Smooth muscle cell (in vitro differentiated cells): ENCODE data around the gene KCNAB1. TPM values are rescaled to one million over a fixed set of nuclear protein-coding genes. Genes with fewer than 3 reads are reported as not detected.
A peak's percentile ranks its signal among the peaks of the same experiment; 100 is the strongest.

Source experiments
- DNase-seq: peaks from one replicate; lab custom pipeline; 2025; ENCODE audit not compliant: unreplicated experiment; lab: John Stamatoyannopoulos, UW
- H2AFZ ChIP-seq: fragments of 200-600 bp; sonication (generic); 2 replicates; pipeline ENCODE4 v1.6.0; 2016; ENCODE audit warnings: antibody characterized with exemption, low read depth, mild to moderate bottlenecking
- H3F3A ChIP-seq: fragments of 200-600 bp; sonication (generic); 2 replicates; pipeline ENCODE4 v1.6.0; 2017; ENCODE audit warnings: antibody characterized with exemption, low read depth
- H3K27ac ChIP-seq: fragments of 200-600 bp; sonication (generic); 2 replicates; pipeline ENCODE4 v1.5.1; 2016; ENCODE audit warnings: low read depth, mild to moderate bottlenecking
- H3K27me3 ChIP-seq: fragments of 200-600 bp; sonication (generic); 2 replicates; pipeline ENCODE4 v1.6.1; 2016; ENCODE audit warnings: low read depth, mild to moderate bottlenecking
- H3K36me3 ChIP-seq: fragments of 200-600 bp; sonication (generic); 2 replicates; pipeline ENCODE4 v1.5.1; 2016; ENCODE audit warnings: low read depth
- H3K4me1 ChIP-seq: fragments of 200-600 bp; sonication (generic); 2 replicates; pipeline ENCODE4 v1.5.1; 2016; ENCODE audit warnings: low read depth
- H3K4me2 ChIP-seq: fragments of 200-600 bp; sonication (generic); 2 replicates; pipeline ENCODE4 v1.6.0; 2016; ENCODE audit warnings: mild to moderate bottlenecking
- H3K4me3 ChIP-seq: fragments of 200-600 bp; sonication (generic); 2 replicates; pipeline ENCODE4 v1.5.1; 2016; ENCODE audit warnings: mild to moderate bottlenecking
- H3K79me2 ChIP-seq: fragments of 200-600 bp; sonication (generic); 2 replicates; pipeline ENCODE4 v1.6.0; 2016; ENCODE audit warnings: low read depth, mild to moderate bottlenecking
- H3K9ac ChIP-seq: fragments of 200-600 bp; sonication (generic); 2 replicates; pipeline ENCODE4 v1.6.0; 2016; ENCODE audit warnings: low read depth
- H3K9me3 ChIP-seq: fragments of 200-600 bp; sonication (generic); replicated peaks from 2 replicates; pipeline ENCODE4 v1.5.1; 2016; ENCODE audit warnings: low read depth
- H4K20me1 ChIP-seq: fragments of 200-600 bp; sonication (generic); 2 replicates; pipeline ENCODE4 v1.6.0; 2016; ENCODE audit warnings: low read depth
- CTCF ChIP-seq: fragments of 200-600 bp; sonication (generic); IDR thresholded peaks from 2 replicates; pipeline ENCODE4 v1.5.1; 2017; ENCODE audit warnings: borderline replicate concordance, mild to moderate bottlenecking, antibody characterized with exemption; ENCODE audit not compliant: insufficient read depth, poor library complexity, severe bottlenecking
- WGBS: methylation state at CpG from one replicate; pipeline ENCODE4 v1.1.7; 2016; ENCODE audit warnings: low lambda C conversion rate; 5-methylcytosine and 5-hydroxymethylcytosine counted together
- polyA plus RNA-seq: library from polyadenylated mRNA; unstranded; fragments of >200 nt; fragmentation: Nextera tagmentation; extraction: Ambion mirVana; gene quantifications from 2 replicates; pipeline ENCODE4 v1.2.1, GENCODE V29; 2016
- total RNA-seq: library from RNA; depleted of rRNA; stranded (reverse); fragments of >200 nt; gene quantifications from 2 replicates; pipeline ENCODE4 v1.2.3, GENCODE V29; 2014

KCNAB1 gene
- total and polyA plus RNA-seq, 2 experiments from 2014 or later, result 0.36 to 1.0 TPM

GRCh38 chr3:156368189-156368588 lies 247.8 kb downstream of the KCNAB1 start:
- no peaks in the 10 kb centered on the region for H4K20me1 ChIP-seq
- TF ChIP-seq CTCF, result no peak
- no peak overlapping the region for H3K4me2 ChIP-seq

GRCh38 chr3:156371701-156372100 lies 251.3 kb downstream of the KCNAB1 start:
- H2AFZ ChIP-seq, result peak overlapping the region; percentile 7
- H3K27ac ChIP-seq, result no peak overlapping the region
- DNase-seq, result no peak
- H3K79me2 ChIP-seq, result no peaks in the 10 kb centered on the region
- H4K20me1 ChIP-seq, result no peaks in the 10 kb centered on the region
- H3K9me3 ChIP-seq, result no peaks in the 10 kb centered on the region
- H3K9ac ChIP-seq, result no peak overlapping the region
- no peaks in the 10 kb centered on the region for H3K36me3 ChIP-seq
- no peak overlapping the region for H3K4me2 ChIP-seq
- no peaks in the 10 kb centered on the region for H3F3A ChIP-seq
- peaks cover 32% of the 10 kb centered on the region for H3K4me1 ChIP-seq
- no peak for TF ChIP-seq CTCF
- H3K4me3 ChIP-seq, result no peak overlapping the region
- 35% methylated on average over 6 of the region's 6 CpGs for WGBS
- H3K27me3 ChIP-seq, result no peaks in the 10 kb centered on the region

More at GRCh38 chr3:156368189-156368588, 247.8 kb downstream of the KCNAB1 start:
- Histone ChIP-seq H3K27me3 (no peaks in the 10 kb centered on the region), H2AFZ (no peak overlapping the region), H3K4me3 (no peak overlapping the region), H3K36me3 (no peaks in the 10 kb centered on the region), H3K9ac (no peak overlapping the region), H3K4me1 (peaks cover 23% of the 10 kb centered on the region), H3F3A (no peaks in the 10 kb centered on the region), H3K9me3 (no peaks in the 10 kb centered on the region), H3K79me2 (no peaks in the 10 kb centered on the region), H3K27ac (no peak overlapping the region)
- no peak for DNase-seq
- 72% methylated on average over 3 of the region's 3 CpGs for WGBS

- WGBS, result 77% methylated on average over 1 of the region's 1 CpG
- no peaks in the 10 kb centered on the region for H3K79me2 ChIP-seq
- H2AFZ ChIP-seq, result peak overlapping the region; percentile 36
- H3K9ac ChIP-seq, result no peak overlapping the region
- no peak overlapping the region for H3K4me2 ChIP-seq
- H3F3A ChIP-seq, result no peaks in the 10 kb centered on the region
- H3K9me3 ChIP-seq, result no peaks in the 10 kb centered on the region
- H3K27me3 ChIP-seq, result no peaks in the 10 kb centered on the region
- no peaks in the 10 kb centered on the region for H3K36me3 ChIP-seq
- no peaks in the 10 kb centered on the region for H4K20me1 ChIP-seq
- H3K27ac ChIP-seq, result no peak overlapping the region
- no peak for TF ChIP-seq CTCF
- H3K4me1 ChIP-seq, result peaks cover 27% of the 10 kb centered on the region
- no peak overlapping the region for H3K4me3 ChIP-seq
- DNase-seq, result no peak
Observed at GRCh38 chr3:156373095-156373494, 252.7 kb downstream of the KCNAB1 start.

- Histone ChIP-seq H2AFZ (no peak overlapping the region), H3K4me3 (no peak overlapping the region), H3K79me2 (no peaks in the 10 kb centered on the region), H3K9me3 (no peaks in the 10 kb centered on the region), H3K4me2 (no peak overlapping the region), H3K27ac (no peak overlapping the region), H3K27me3 (no peaks in the 10 kb centered on the region), H3F3A (no peaks in the 10 kb centered on the region), H3K36me3 (no peaks in the 10 kb centered on the region), H3K4me1 (peaks cover 27% of the 10 kb centered on the region), H4K20me1 (no peaks in the 10 kb centered on the region), H3K9ac (no peak overlapping the region)
- no peak for TF ChIP-seq CTCF
- WGBS, result 92% methylated on average over 2 of the region's 2 CpGs
- no peak for DNase-seq
Observed at GRCh38 chr3:156373654-156374053, 253.3 kb downstream of the KCNAB1 start.
